ENCODE results near the gene IFT22. TPM values are rescaled to one million over a fixed set of nuclear protein-coding genes. Genes with fewer than 3 reads are reported as not detected.

The IFT22 gene
- total RNA-seq: 24.2 and 31.8 TPM in 2 replicates

GRCh38 chr7:101321491-101322401 lies at the start of gene IFT22:
Gene IFT22, minus strand, starts transcription at chr7:101321812. Its CDS starts 103 bp downstream, at chr7:101321709.

GRCh38 chr7:101362334-101363195 lies 41.0 kb upstream of the IFT22 start, which contains the start of gene COL26A1:
Gene COL26A1, plus strand, starts transcription at chr7:101362875. Its CDS starts 158 bp downstream, at chr7:101363033.

Other genes with a start within 250 kb of the IFT22 start
- gene TRIM56, start 236.3 kb downstream of the IFT22 start, total RNA-seq: 6.6 and 7.1 TPM in 2 replicates
- gene SERPINE1, start 194.7 kb downstream of the IFT22 start, total RNA-seq: 1,155 and 1,164 TPM in 2 replicates
- 156 TPM in 2 replicates for gene AP1S1, start 167.3 kb downstream of the IFT22 start, total RNA-seq
- 1.7 and 1.9 TPM in 2 replicates for gene VGF, start 156.2 kb downstream of the IFT22 start, total RNA-seq
- under 0.01 and 0.15 TPM in 2 replicates for gene NAT16, start 141.5 kb downstream of the IFT22 start, total RNA-seq
- gene MOGAT3, start 120.8 kb downstream of the IFT22 start, total RNA-seq: not detected in 2 replicates
- gene PLOD3, start 104.2 kb downstream of the IFT22 start, total RNA-seq: 101 and 106 TPM in 2 replicates
- 130 and 132 TPM in 2 replicates for gene ZNHIT1, start 103.6 kb downstream of the IFT22 start, total RNA-seq
- 1.5 and 2.4 TPM in 2 replicates for gene CLDN15, start 84.0 kb downstream of the IFT22 start, total RNA-seq
- gene FIS1, start 76.7 kb downstream of the IFT22 start, total RNA-seq: 226 and 252 TPM in 2 replicates
- 1.0 TPM in 1 of 2 replicates, not detected in the other for gene COL26A1, start 41.1 kb upstream of the IFT22 start, total RNA-seq

Data from bronchus fibroblast of lung (primary cell).